Stimulated activated CD8-positive, alpha-beta memory T cell treated with anti-CD3 and anti-CD28 coated beads, Interleukin-15, amount 100 ng/mL, for 1 hour (primary cell): Measurements from ENCODE around the gene MYO1B.

Experiments
- DNase-seq: peaks from one replicate; pipeline ENCODE4 v3.0.0-alpha.2; 2020; ENCODE audit warnings: low read depth

Gene MYO1B

DNA sequence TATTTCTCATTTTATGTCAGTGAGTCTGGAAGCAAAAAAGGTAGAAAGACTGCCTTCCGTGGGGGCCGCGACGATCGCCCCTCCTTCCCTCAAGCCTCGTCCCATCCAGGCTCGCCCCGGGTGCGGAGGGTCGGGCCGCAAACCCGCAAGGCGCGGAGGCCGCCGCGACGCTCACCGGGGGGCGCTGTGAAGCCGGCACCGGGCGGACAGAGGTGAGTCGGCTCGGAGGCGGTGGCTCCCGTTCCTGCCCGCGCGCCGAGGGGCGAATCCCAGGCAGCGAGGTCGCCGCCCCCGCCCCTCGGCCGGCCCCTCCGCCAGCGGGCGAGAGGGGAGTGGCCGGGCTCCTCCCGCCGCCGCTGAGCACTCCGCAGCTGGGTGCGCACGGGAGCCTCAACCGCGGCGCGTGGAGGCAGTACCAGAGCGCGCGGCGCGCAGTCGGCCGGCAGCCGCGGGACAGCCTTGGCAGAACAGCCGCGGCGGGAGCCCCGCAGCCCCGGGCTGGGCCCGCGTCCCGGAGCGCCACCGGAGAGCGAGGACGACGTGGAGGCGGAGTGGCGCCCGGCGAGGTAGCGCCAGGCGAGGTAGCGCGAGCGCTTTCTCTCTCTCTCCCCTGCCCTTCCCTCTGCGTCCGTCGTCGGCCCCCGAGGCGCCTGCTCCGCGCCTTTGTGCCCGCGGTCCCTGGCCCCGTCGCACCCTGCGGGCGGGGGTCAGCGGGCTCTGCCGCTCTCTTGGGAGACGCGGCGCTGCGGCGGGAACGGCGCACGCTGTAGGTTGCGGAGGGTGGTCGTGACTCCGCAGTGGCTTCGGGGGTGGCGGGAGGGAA lies at the start of gene MYO1B:
MYO1B (plus strand) TSS at position 359 of the 823 bp plus-strand sequence. CDS start 31,492 bp downstream, outside the sequence.
- no peak for DNase-seq

DNA sequence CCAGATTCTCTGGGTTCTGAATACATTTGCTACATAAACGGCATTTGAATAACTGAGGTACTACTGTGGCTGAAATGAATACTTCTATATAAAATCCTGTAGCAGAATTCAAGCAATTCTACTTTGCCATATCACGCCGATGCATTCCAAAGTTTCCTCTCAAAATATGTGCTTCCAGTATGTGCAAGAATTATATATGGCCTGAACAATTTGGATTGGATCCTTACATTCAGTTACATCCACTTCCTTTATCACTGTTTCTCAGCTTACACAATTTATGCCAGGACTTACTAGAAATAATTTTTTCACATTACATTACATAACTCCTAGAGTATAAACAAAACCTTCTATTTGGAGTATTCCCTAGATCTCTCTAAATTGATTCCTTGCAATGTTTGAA lies 48.1 kb upstream of the MYO1B start:
- no peak for DNase-seq

DNA sequence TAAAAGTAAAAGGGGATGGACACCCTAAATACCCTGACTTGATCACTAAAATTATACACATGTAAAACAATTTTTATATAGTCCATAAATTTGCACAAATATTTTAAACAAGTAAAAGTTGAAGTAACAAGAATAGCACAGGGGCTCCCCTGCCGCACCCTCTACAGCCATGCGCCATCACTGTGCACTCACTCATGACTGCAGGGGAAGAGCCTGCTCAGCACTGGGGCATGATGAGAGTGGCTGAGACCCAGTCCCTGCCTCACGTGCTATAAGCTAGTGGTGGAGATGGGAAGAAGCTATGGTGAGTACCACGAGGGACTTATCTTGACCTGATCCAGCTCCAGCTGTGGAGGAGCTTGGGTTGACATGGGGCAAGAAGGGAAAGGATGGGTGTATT lies 46.9 kb upstream of the MYO1B start:
- no peak for DNase-seq

DNA sequence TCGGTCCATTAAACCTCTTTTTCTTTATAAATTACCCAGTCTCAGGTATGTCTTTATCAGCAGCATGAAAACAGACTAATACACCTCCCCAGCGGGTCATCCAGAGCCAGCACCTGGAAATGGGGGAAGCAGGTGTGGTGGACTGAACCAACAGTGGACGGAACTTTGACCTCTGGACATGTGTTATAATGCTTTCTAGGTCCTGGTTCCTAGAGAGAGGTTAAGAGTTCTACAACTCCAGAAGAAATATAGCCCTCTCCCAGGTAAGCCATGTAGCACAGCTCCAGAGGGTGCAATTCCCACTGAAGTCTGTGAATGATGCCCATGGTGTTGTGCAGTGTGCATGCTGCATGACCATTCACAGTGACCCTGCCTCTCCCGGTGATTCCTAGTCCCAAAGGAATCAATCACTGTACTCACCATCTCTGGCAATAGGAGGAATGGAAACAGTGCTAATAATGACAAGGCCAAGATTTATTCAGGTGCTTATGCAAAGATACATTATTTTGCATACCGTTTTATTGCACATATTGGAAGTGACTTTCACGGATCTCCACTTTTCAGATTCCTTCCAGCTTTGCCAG lies 45.2 kb upstream of the MYO1B start:
- DNase-seq: no peak

DNA sequence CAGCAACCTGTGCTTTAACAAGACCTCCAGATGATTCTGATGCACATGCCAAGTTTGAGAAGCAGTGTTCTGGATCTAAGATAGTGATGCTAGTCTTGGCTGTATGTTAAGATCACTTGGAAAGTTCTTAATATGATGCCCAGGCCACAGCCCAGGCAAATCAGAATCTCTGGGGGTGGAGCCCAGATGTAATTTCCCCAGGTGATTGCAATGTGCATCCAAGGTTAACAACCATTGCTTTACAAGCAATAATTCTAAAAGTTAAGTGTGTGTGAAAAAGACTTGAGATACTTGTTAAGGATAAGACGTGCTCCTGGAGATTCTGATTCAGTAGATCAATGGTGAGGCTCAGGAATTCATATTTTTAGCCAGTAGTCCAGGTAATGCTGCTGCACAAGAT lies 44.3 kb upstream of the MYO1B start:
- DNase-seq: no peak

DNA sequence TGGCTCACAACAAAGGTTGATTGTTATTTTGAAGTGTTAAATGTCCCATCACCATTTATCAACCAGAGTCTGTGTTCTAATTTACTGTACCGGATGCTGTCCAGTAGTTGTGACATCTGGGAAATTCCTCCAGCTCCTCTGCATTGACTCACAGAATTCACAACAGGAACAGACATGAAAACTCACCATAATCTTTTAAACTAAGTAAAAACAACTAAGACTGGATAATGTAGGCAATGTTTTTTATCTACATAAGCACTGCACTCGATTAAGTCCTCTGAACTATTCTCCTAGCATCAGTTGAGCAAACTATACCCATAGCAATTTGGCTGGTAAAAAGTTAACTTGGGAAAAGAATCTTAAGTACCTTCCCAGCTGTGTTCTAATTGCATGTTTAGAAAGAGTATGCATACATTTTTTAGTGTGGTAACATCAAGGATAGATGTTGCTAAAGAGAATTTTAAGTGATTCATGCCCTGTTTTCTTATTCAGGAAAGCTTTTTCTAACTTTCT lies 42.9 kb upstream of the MYO1B start:
- no peak for DNase-seq

DNA sequence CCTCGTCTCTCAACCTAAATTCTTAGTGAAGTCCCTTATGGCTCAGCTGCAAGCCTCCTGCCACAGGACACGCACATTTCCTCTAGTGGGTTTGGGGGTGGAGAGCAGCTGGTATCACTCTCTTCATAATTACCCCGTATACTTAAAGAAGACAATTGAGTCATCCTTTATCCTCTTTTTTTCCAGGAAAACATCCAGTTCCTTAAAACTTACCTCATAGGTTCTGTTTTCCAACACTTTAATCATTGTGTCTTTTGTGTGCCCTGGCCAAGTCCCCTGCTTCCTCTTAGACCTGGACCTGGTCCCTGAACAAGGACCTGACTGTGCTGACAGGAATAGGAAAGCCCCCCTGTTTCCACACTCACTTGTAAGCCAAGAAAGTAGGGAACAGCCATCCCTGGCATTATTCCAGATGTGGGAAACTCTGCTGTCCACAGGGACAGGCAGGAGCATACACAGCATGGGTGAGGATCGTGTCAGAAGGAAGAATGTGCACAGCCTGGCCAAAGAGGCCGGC lies 42.3 kb upstream of the MYO1B start:
- no peak for DNase-seq

DNA sequence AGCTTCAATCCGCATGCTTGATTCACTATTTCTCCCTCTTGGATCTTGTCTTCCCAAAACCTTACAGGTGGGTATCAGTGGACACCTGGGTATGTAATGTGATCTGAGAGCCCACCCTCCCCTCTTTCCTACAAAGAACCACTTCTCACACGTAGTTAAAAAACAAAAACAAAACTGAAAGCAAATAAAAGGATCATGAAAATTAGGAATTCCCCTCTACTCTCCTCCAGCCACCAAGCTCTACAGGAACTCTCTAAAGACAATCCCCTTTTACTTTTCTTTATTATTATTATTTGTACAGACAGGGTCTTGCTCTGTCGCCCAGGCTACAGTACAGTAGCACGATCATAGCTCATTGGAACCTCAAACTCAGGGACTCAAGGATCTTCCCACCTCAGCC lies 40.8 kb upstream of the MYO1B start:
- DNase-seq: no peak

DNA sequence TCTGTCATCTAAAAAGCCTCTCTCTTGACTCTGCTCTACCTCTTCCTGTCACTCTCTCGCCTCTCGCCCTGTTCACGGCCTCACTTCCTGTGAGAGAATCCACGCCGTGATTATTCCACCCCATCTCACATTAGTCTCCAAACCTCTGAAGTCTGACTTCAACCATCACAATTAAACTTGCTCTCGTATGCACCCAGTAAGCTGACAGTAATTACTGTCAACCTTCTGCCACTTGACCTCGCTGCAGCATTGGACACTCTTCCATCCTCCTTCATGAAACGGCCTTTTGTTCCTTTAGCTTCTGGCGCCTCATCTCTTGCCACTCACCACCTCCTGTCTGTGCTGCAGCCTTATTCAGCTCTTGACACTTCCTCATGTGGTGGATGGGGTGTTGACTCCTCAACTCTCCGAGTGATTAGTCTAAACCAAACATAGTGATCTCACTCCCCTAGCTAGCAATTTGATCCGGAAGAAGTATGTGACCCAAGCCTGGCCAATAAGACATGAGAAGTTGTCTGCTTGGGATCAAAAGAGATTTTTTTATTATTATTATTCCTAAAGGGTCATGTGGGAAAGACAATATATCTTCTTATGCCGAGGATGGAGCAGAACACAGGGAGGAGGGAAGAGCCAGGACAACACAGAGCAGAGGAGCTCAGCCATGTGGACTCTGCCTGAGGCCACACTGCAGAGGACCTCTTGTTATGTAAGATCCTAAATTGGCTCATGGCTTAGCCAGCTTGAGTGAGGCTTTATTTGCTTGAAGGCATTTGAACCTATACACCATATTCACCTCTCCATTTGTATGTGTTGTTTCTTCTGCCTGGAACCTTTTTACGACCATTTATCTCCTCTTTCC lies 38.4 kb upstream of the MYO1B start:
- no peak for DNase-seq

DNA sequence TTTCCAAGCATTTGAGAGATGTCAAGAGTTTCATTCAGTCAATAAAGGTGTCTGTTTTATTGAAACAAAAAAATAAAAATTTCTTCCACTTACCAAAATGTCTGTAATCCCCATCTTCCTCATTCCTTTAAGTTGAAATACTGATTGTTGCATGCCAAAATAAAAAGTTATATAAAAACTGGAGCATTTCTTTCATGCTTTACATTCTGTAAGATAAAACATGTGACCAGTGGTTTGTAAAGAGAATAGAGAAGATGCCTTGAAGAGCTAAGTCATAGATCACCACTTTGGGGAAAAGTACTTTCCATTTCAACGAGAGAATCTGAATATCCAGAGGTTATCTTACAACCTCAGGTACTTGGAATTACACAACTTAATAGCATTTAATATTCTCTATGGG lies 35.9 kb upstream of the MYO1B start:
- no peak for DNase-seq

DNA sequence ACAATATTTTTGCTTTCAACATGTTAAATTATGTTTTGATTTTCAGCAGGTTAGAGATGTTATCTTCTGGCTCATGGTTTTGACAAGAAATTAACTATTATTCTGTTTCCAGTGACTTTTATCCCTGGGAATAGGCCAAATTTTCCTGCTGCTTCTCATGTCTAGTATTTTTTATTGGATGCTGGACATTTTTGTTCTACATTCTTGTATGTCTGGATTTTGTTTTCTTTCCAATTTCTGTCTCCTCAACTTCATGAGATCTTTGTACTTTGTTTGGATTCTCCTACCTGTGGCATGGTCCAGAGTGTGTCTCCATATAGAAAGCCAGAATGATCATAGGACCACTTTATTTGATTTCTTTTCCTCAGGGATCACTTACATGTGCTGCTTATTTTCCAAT lies 33.1 kb upstream of the MYO1B start:
- DNase-seq: no peak

DNA sequence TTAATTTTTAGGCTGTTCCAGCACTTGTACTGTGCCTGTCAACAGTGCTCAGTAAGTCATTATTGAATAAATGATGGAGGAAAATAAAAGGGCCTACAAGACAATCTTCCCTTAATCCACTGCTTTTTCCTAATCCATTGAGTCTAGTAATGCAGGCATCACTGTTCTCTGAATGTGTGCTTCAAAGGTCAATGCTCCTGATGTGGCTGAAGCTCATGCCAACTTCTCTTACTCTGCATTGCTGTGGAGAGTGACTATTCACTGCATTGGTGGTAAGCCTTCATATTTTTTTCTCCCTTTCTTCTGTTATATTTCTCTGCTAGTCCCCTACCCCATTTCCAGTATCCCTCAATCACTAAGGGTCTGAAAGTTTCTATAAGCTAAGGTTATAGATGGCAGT lies 31.9 kb upstream of the MYO1B start:
- no peak for DNase-seq

DNA sequence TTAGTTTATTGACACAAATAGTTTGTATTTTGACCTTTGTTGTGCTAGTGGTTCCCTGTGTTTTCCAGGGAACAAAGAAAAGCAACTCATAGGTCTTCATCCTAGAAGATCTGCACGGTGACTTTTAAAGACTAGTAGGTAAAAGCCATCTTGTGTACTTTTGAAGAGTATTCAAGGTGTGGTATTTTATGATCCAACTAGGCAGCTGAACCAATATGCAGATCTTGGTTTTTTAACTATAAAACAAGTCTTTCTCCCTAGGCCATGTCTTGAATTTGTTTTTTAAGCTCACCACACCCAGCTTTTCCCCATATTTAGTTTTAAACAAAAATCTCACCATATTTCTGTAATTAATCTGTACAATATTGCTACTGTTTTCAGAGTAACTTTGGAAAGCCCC lies 30.0 kb upstream of the MYO1B start:
- DNase-seq: no peak

DNA sequence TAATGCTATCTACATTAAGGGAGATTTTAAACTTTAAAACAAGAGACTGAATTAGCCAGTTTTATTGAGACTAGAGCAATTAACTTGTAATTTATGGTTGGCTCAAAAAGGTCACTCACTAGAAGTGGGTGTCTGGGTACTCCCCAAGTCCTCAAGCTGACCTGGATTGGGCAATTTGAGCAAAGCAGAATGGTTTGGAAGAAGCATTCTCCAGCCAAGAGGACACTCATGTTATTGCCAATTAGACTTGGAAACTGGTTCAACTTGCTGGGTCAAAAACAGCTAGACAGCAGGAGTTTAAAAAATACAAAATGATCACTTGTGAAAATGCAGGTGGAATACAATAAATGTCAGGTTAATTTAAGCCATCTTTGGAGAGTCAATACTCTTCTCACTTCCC lies 29.5 kb upstream of the MYO1B start:
- DNase-seq: no peak

DNA sequence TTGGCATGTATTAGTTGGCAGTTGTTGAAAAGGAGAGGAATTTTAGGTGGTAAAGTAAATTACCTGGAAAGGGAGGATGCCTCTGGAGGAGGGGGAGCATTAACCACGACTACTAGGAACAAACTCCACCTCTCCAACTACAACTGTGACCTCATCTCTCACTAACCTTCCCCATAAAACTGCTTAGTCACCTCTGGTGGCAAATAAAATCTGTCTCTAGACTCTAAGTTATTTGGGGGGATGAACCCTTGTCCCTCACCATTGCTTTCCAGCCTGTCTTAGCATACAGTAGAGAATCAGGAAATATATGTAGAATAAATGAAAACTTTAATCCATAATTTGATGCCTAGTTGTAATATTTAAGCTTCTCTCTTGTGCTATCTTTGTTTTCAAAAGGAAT lies 27.6 kb upstream of the MYO1B start:
- no peak for DNase-seq

DNA sequence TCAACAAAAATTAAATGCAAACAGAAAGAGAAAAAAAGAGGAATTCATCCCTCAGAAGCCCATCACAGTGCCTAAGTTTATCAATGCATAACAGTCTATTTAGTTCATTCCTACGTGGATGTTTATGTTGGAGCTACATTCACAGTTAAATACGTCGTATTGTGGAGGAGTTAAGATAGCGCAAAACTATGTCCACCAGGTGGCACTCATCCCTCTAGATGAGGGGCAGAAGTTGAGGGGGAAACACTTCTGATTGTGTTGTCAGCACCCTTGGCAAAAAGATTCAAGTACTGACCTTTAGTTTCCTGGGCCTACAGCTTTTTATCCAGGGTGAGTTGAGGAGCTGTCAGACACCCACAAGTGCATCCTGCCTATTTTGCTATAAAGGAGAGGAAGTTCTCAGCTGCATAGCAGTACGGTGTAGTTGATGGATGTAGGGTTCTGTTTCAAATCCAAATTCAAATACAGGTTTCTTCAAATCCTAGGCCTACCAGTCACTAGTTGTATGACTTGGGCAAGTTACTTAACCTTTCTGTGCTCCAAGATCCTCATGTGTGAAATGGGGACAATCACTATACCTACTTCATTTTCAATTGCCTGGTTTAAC lies 26.8 kb upstream of the MYO1B start:
- DNase-seq: peak; percentile 19

DNA sequence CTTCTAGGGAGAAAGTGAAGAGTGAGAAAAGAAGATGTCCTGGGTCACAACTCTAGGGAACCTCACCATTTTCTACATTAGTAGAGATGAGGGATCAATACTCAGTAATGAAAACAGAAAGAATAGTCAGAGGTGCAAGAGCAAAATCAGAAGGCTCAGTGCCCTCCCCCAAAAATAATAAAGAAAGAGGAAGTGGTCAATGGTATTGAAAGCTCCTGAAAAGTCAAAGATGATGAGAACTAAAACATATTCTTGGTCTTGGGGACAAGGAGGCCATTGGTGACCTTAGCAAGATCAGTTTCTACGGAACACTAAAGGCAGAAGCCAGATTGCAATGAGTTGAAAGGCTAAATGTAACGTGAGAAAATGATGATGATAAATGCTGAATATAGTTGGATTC lies 24.5 kb upstream of the MYO1B start:
- DNase-seq: no peak

DNA sequence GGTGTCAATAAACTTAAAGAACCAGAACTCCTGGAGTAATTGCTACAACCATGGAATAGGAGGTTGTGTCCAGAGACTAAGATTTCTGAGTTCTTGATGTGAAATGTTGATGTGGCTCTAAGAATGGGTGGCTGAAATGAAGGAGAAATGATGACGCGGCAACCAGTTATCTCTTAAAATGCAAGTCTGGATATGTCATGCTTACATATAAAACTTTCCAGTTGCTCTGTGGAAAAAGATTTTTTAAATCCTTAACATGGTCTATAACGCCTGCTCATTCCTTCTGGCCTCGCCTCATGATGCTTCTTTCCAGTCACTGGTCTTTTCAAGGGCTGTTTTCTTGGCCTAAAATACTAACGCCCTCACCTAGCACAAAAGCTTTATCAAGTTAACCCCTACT lies 23.5 kb upstream of the MYO1B start:
- no peak for DNase-seq

DNA sequence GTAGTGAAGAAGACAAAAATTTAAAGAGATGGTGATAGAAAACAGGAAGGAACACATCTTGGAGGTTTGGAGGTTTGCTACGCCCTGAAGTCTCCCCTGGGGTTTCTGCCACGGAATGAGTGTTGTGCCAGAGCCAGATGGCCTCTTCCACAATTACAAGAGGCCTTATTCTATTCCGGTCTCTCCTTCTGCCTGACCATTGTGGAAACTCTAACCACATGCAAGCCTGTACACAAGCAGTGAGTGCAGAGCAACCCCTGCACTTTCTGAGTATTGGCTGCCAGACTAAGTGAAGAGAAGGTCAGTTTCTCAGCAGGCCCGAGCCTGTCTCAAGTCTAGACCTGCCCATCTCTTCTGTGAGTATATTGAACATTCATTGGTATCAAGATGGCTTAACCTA lies 22.7 kb upstream of the MYO1B start:
- DNase-seq: no peak

DNA sequence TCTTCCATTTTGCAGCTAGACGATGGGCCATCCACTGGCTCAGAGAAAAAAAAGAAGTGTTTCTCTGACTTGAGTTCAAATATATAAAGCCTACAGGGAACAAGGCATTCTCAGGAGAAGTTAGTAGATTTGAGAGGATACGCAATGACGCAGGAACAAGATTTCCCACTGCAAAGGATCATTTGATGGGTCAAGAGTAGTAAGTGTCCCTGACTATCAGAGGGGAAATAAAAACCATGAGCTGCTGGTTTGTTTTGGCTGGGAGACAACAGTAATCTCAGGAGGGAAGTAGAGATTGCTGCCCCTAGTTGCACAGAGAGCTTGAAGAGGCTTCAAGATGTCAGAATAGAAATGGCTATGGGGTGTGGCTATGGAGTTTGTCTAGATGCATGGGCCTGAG lies 22.3 kb upstream of the MYO1B start:
- DNase-seq: no peak

DNA sequence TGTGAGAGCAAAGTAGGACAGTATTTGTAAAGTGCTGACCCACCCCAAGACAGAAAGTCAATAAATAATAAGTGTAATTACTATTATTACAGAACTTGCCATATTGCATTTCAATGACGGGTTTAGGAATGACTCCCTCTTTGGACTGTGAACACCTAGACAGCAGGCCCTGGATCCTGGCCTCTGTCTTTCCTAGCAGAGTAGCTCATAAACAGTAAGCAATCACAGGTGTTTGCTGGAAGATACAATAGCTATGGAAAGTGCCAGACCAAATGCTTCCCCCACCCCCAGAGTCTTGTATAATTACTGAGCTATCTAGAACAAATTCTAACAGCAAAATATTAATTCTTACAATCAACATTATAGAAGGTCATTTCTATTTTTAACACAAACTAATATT lies 20.1 kb upstream of the MYO1B start:
- no peak for DNase-seq

DNA sequence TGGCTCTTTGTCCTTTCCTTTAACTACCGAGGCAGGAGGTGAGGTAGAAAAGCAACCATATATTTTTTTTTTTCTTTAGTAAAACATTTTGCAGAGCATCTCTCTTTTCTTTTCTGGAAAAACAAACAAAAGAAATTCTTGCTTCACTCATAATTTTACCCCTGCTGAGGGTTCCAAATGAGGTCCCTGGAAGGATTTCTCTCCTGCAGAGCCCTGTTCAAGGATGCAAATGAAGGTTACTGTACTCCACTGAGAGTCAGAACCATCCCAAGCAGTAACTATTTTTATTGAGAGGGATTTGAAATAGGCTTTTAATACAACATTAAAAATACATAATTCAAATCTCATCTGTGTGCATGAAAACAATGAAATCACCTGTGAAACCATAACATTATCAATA lies 19.5 kb upstream of the MYO1B start:
- no peak for DNase-seq
